ENCODE data around the gene GPATCH4.
A peak's percentile ranks its signal among the peaks of the same experiment; 100 is the strongest.

The GPATCH4 gene

DNA sequence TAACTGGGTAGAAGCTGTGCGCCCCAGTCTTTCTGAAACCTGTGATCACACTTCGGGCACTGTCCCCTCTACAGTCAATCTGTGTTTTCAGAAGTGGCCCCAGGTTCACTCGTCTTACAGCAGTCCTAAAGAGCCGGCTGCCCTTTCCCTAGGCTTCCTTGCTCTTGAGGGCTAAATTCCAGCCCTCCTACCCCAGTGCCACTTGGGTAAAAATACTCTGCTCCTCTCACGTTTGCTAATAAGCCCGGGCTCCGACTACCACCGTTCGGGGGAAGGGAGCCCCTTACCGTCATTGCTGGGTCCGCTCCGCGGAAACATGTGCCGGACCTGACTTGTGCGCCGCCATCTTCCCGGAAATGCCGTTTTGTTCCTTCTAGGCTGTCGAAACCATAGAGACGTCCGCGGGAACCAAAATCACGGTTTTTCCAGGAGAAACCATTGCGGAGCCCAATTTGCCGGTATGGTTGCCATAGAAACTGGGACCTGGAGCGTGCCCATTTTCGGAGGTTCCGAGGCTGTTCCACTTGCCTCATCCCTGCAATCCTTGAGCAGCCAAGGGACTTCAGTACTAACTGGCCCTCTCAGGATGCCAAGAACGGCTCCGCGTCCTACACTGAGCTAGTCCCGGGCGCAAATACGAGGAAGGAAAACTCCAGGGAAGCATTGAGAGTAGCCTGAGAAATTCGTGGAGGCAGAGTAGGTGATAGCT, at the start of gene GPATCH4:
TSS of gene GPATCH4 (minus strand) at position 358 of the 709 bp plus-strand sequence.
- peak within 1 kb of the TSS; percentile 74 for H3K4me3 ChIP-seq (replicated peaks; ENCODE audit: low read depth, low read length)
- DNase-seq (ENCODE audit: extremely low read depth, low read depth), result peak; percentile 87
- TF ChIP-seq, protein P1, sequence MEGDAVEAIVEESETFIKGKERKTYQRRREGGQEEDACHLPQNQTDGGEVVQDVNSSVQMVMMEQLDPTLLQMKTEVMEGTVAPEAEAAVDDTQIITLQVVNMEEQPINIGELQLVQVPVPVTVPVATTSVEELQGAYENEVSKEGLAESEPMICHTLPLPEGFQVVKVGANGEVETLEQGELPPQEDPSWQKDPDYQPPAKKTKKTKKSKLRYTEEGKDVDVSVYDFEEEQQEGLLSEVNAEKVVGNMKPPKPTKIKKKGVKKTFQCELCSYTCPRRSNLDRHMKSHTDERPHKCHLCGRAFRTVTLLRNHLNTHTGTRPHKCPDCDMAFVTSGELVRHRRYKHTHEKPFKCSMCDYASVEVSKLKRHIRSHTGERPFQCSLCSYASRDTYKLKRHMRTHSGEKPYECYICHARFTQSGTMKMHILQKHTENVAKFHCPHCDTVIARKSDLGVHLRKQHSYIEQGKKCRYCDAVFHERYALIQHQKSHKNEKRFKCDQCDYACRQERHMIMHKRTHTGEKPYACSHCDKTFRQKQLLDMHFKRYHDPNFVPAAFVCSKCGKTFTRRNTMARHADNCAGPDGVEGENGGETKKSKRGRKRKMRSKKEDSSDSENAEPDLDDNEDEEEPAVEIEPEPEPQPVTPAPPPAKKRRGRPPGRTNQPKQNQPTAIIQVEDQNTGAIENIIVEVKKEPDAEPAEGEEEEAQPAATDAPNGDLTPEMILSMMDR (IDR thresholded peaks at IDR 0.05; ENCODE audit: low read depth, low read length, missing control alignments), result no peak

DNA sequence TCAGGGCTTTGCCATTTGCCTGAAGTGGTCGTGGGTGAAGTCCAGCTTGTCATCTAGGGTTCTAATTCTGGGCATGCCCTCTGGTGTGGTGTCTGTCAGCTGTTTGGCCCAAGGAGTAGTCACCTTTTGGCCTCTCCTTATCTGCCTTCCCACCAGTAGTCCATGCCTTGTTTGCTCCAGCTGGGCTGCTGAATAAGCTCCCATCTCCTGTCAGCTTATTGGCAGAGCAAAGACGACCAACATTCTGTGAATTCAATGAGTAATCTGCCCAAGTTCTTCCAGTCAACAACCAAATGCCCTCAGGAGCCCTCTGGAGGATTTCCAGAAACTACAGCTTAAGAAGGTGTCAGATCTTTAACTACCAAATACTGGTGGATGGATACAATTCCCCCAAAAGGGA, 47.7 kb upstream of the GPATCH4 start:
- TF ChIP-seq, protein P1 (IDR thresholded peaks at IDR 0.05; ENCODE audit: low read depth, low read length, missing control alignments), result no peak
- DNase-seq (ENCODE audit: extremely low read depth, low read depth), result no peak
- no peak overlapping the region for H3K4me3 ChIP-seq (replicated peaks; ENCODE audit: low read depth, low read length)

DNA sequence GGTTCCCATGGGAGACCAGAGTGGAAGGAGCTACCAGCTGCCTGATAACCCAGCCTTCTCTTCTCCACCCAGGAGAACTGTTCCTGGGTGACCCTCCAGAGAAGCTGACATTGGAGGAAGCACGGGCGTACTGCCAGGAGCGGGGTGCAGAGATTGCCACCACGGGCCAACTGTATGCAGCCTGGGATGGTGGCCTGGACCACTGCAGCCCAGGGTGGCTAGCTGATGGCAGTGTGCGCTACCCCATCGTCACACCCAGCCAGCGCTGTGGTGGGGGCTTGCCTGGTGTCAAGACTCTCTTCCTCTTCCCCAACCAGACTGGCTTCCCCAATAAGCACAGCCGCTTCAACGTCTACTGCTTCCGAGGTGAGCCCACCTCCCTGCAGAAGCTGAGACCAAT, 47.2 kb upstream of the GPATCH4 start:
- no peak overlapping the region for H3K4me3 ChIP-seq (replicated peaks; ENCODE audit: low read depth, low read length)
- TF ChIP-seq, protein P1 (IDR thresholded peaks at IDR 0.05; ENCODE audit: low read depth, low read length, missing control alignments), result no peak
- DNase-seq (ENCODE audit: extremely low read depth, low read depth), result no peak

DNA sequence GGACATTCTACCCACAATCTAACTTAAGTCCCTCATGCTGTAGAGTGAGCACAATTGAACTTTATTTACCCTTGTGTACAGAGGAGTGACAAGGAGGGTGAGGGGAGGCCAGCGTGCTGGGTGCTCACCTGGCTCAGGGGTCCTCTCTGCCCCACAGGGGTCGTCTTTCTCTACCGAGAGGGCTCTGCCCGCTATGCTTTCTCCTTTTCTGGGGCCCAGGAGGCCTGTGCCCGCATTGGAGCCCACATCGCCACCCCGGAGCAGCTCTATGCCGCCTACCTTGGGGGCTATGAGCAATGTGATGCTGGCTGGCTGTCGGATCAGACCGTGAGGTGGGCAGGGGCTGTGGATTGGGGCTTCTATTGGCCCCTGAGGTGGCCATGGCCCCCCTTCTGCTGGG, 46.1 kb upstream of the GPATCH4 start:
- H3K4me3 ChIP-seq (replicated peaks; ENCODE audit: low read depth, low read length), result no peak overlapping the region
- no peak for DNase-seq (ENCODE audit: extremely low read depth, low read depth)
- TF ChIP-seq, protein P1 (IDR thresholded peaks at IDR 0.05; ENCODE audit: low read depth, low read length, missing control alignments), result no peak

DNA sequence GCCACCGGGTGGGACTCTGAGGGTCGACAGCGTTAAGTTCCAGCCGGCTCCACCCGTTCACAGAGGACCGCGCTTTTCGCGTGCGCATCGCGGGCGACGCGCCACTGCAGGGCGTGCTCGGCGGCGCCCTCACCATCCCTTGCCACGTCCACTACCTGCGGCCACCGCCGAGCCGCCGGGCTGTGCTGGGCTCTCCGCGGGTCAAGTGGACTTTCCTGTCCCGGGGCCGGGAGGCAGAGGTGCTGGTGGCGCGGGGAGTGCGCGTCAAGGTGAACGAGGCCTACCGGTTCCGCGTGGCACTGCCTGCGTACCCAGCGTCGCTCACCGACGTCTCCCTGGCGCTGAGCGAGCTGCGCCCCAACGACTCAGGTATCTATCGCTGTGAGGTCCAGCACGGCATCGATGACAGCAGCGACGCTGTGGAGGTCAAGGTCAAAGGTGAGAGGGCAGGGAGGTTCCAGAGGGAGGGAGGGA, 45.5 kb upstream of the GPATCH4 start:
- no peak for DNase-seq (ENCODE audit: extremely low read depth, low read depth)
- TF ChIP-seq, protein P1 (IDR thresholded peaks at IDR 0.05; ENCODE audit: low read depth, low read length, missing control alignments), result no peak
- H3K4me3 ChIP-seq (replicated peaks; ENCODE audit: low read depth, low read length), result no peak overlapping the region

DNA sequence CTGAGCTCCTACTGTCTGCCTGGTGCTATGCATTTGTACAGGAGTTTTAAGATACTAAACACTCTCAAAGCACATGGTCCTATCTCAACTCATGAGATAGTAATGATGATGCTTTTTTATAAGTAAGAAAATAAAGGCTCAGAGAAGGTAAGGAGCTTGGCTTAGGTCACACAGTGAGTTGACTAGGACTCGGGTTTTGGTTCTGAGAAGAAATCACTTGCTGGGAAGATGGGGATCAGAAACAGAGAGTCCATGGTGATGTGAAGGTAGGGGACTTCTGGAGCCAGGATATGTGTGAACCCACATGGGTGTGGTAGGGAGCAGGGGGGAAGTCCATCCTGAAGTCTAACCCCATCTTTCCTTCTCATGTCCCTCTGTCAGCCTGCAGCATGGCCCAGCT, 44.4 kb upstream of the GPATCH4 start:
- H3K4me3 ChIP-seq (replicated peaks; ENCODE audit: low read depth, low read length), result no peak overlapping the region
- no peak for DNase-seq (ENCODE audit: extremely low read depth, low read depth)
- TF ChIP-seq, protein P1 (IDR thresholded peaks at IDR 0.05; ENCODE audit: low read depth, low read length, missing control alignments), result no peak
